H9 (cell line): ENCODE measurements around the gene GCNT3. TPM values are rescaled to one million over a fixed set of nuclear protein-coding genes. Genes with fewer than 3 reads are reported as not detected.
"Not testable (repeated sequence)": the region's sequence is repeated elsewhere in the genome, so short reads cannot be mapped to it uniquely, and the experiment has no call there.

Experiments
- DNase-seq: peaks from one replicate; pipeline ENCODE4 v3.0.0-alpha.2; 2017
- H2AFZ ChIP-seq: one replicate; pipeline ENCODE4 v1.6.1; 2013; ENCODE audit warnings: mild to moderate bottlenecking, low read length, control low read depth, moderate library complexity
- H2AK5ac ChIP-seq: 2 replicates; pipeline ENCODE4 v1.6.1; 2013; ENCODE audit warnings: low read length, control low read depth, mixed read lengths; ENCODE audit not compliant: insufficient read length
- H2BK120ac ChIP-seq: one replicate; pipeline ENCODE4 v1.6.1; 2013; ENCODE audit warnings: low read depth, mild to moderate bottlenecking, low read length, control low read depth, inconsistent platforms; ENCODE audit not compliant: poor library complexity, severe bottlenecking
- H2BK12ac ChIP-seq: 2 replicates; pipeline ENCODE4 v1.6.1; 2013; ENCODE audit warnings: low read length, control low read depth, mixed read lengths, low read depth; ENCODE audit not compliant: insufficient read length
- H2BK15ac ChIP-seq: 2 replicates; pipeline ENCODE4 v1.6.1; 2013; ENCODE audit warnings: low read depth, low read length, control low read depth
- H2BK20ac ChIP-seq: one replicate; pipeline ENCODE4 v1.6.1; 2013; ENCODE audit warnings: low read depth, mild to moderate bottlenecking, low read length, control low read depth, inconsistent platforms; ENCODE audit not compliant: poor library complexity, severe bottlenecking
- H2BK5ac ChIP-seq: 2 replicates; pipeline ENCODE4 v1.6.1; 2013; ENCODE audit warnings: low read length, control low read depth, mixed read lengths; ENCODE audit not compliant: insufficient read length
- H3K14ac ChIP-seq: 2 replicates; pipeline ENCODE4 v1.6.1; 2013; ENCODE audit warnings: low read length, control low read depth; ENCODE audit not compliant: insufficient read depth
- H3K18ac ChIP-seq: 2 replicates; pipeline ENCODE4 v1.6.1; 2013; ENCODE audit warnings: low read depth, mild to moderate bottlenecking, mixed read lengths, low read length, control low read depth; ENCODE audit not compliant: insufficient read length
- H3K23ac ChIP-seq: 2 replicates; pipeline ENCODE4 v1.6.1; 2013; ENCODE audit warnings: low read length, control low read depth, mixed read lengths, low read depth; ENCODE audit not compliant: insufficient read length
- H3K23me2 ChIP-seq: 2 replicates; pipeline ENCODE4 v1.6.1; 2013; ENCODE audit warnings: low read depth, mild to moderate bottlenecking, mixed read lengths, low read length, control low read depth; ENCODE audit not compliant: insufficient read length, poor library complexity, severe bottlenecking
- H3K27ac ChIP-seq: 2 replicates; pipeline ENCODE4 v1.5.1; 2013; ENCODE audit warnings: low read length, control low read depth, mixed read lengths, low read depth; ENCODE audit not compliant: insufficient read length
- H3K27me3 ChIP-seq: 2 replicates; pipeline ENCODE4 v1.6.1; 2013; ENCODE audit warnings: low read length, control low read depth, inconsistent platforms; ENCODE audit not compliant: insufficient read depth
- H3K4ac ChIP-seq: 2 replicates; pipeline ENCODE4 v1.6.1; 2013; ENCODE audit warnings: low read depth, mild to moderate bottlenecking, control low read depth, inconsistent platforms, low read length, moderate library complexity
- H3K4me1 ChIP-seq: 2 replicates; pipeline ENCODE4 v1.6.1; 2013; ENCODE audit warnings: low read length, control low read depth, inconsistent platforms; ENCODE audit not compliant: insufficient read depth
- H3K4me2 ChIP-seq: 2 replicates; pipeline ENCODE4 v1.6.1; 2013; ENCODE audit warnings: low read length, control low read depth, mixed read lengths; ENCODE audit not compliant: insufficient read length, insufficient read depth
- H3K56ac ChIP-seq: 2 replicates; pipeline ENCODE4 v1.6.1; 2013; ENCODE audit warnings: low read depth, mild to moderate bottlenecking, mixed read lengths, low read length, control low read depth; ENCODE audit not compliant: insufficient read length
- H3K79me1 ChIP-seq: 2 replicates; pipeline ENCODE4 v1.6.1; 2013; ENCODE audit warnings: low read depth, mild to moderate bottlenecking, moderate library complexity, low read length, control low read depth, inconsistent platforms; ENCODE audit not compliant: insufficient read depth, poor library complexity, severe bottlenecking
- H3K79me2 ChIP-seq: 2 replicates; pipeline ENCODE4 v1.6.1; 2013; ENCODE audit warnings: low read length, control low read depth, inconsistent platforms; ENCODE audit not compliant: insufficient read depth
- H3K9ac ChIP-seq: 2 replicates; pipeline ENCODE4 v1.6.1; 2013; ENCODE audit warnings: low read length, control low read depth, mixed read lengths; ENCODE audit not compliant: insufficient read length; ENCODE audit errors: extremely low read depth
- H3K9me3 ChIP-seq: one replicate; pipeline ENCODE4 v1.6.1; 2013; ENCODE audit warnings: low read depth, low read length, inconsistent platforms; ENCODE audit not compliant: control insufficient read depth
- H3T11ph ChIP-seq: one replicate; pipeline ENCODE4 v1.6.1; 2013; ENCODE audit warnings: mild to moderate bottlenecking, low read length, control low read depth, inconsistent platforms
- H4K20me1 ChIP-seq: one replicate; pipeline ENCODE4 v1.6.1; 2013; ENCODE audit not compliant: control insufficient read depth, insufficient read length, insufficient read depth
- H4K5ac ChIP-seq: 2 replicates; pipeline ENCODE4 v1.6.1; 2013; ENCODE audit warnings: low read depth, mild to moderate bottlenecking, mixed read lengths, low read length, control low read depth; ENCODE audit not compliant: insufficient read length
- H4K8ac ChIP-seq: replicated peaks from 2 replicates; pipeline ENCODE4 v1.6.1; 2013; ENCODE audit warnings: low read length, control low read depth, mixed read lengths, low read depth; ENCODE audit not compliant: insufficient read length
- H4K91ac ChIP-seq: 2 replicates; pipeline ENCODE4 v1.6.1; 2013; ENCODE audit warnings: low read depth, mild to moderate bottlenecking, moderate library complexity, mixed read lengths, low read length, control low read depth; ENCODE audit not compliant: insufficient read length
- H3K27ac Mint-ChIP-seq, 3 experiments: 2 replicates in 2 of 3; 3 replicates in 1 of 3; pipeline ENCODE4 v1.8.0; 2020 to 2021; ENCODE audit warnings: mixed read lengths in 3 of 3, mild to moderate bottlenecking in 1 of 3, moderate library complexity in 1 of 3
- H3K27me3 Mint-ChIP-seq: 2 replicates; pipeline ENCODE4 v1.8.0; 2021; ENCODE audit warnings: low read depth, mild to moderate bottlenecking, moderate library complexity, mixed read lengths
- H3K36me3 Mint-ChIP-seq, 3 experiments: 2 replicates in 2 of 3; 3 replicates in 1 of 3; pipeline ENCODE4 v1.8.0; 2020 to 2021; ENCODE audit warnings: low read depth in 3 of 3, mixed read lengths in 3 of 3; ENCODE audit not compliant: insufficient read depth in 1 of 3
- H3K4me1 Mint-ChIP-seq, 2 experiments: 2 replicates each; pipeline ENCODE4 v1.8.0; 2020; ENCODE audit warnings: mixed read lengths in 2 of 2
- H3K4me3 Mint-ChIP-seq, 2 experiments: 2 replicates in 1 of 2; 3 replicates in 1 of 2; pipeline ENCODE4 v1.8.0; 2020 to 2021; ENCODE audit warnings: mild to moderate bottlenecking in 2 of 2, mixed read lengths in 2 of 2, moderate library complexity in 1 of 2
- H3K9me3 Mint-ChIP-seq, 2 experiments: 2 replicates in 1 of 2; 3 replicates in 1 of 2; pipeline ENCODE4 v1.8.0; 2020; ENCODE audit warnings: mild to moderate bottlenecking in 2 of 2, mixed read lengths in 2 of 2, moderate library complexity in 1 of 2
- WGBS: extraction: QIAGEN DNeasy Blood & Tissue Kit; methylation state at CpG from one replicate; pipeline ENCODE4 v1.1.7; 2013; ENCODE audit warnings: missing lambda C conversion rate, low lambda C conversion rate, mixed read lengths; ENCODE audit not compliant: insufficient read length; ENCODE audit errors: extremely low coverage; 5-methylcytosine and 5-hydroxymethylcytosine counted together
- total RNA-seq: library from RNA; stranded (reverse); gene quantifications from 2 replicates; pipeline ENCODE4 v1.2.1, GENCODE V29; 2021
- TF ChIP-seq, protein P1 (sequence below): fragments of 200-600 bp; sonication (generic); conservative IDR thresholded peaks from 3 replicates; pipeline ENCODE4 v1.8.0; 2021; ENCODE audit warnings: antibody characterized with exemption, mild to moderate bottlenecking

Gene GCNT3
- total RNA-seq, 1 experiment from 2014 or later: not detected

GRCh38 chr15:59644756-59645155, 33.2 kb downstream of the GCNT3 start:
- Histone ChIP-seq H3K18ac (no peak overlapping the region), H3K23me2 (no peaks in the 10 kb centered on the region), H4K20me1 (no peaks in the 10 kb centered on the region), H3K79me1 (no peaks in the 10 kb centered on the region), H2AK5ac (no peak overlapping the region), H3K27me3 (no peaks in the 10 kb centered on the region), H3K79me2 (no peaks in the 10 kb centered on the region), H3K14ac (no peak overlapping the region), H2BK15ac (no peak overlapping the region), H2AFZ (no peak overlapping the region), H3K4me1 (no peaks in the 10 kb centered on the region), H3K9ac (no peak overlapping the region), H3K27ac (no peak overlapping the region), H3T11ph (no peak overlapping the region), H3K23ac (no peak overlapping the region), H3K9me3 (no peaks in the 10 kb centered on the region), H2BK5ac (no peak overlapping the region), H4K5ac (no peak overlapping the region), H2BK12ac (no peak overlapping the region), H3K4ac (no peak overlapping the region), H3K56ac (no peak overlapping the region), H2BK20ac (no peak overlapping the region), H3K4me2 (no peak overlapping the region), H4K8ac (no peak overlapping the region), H4K91ac (no peak overlapping the region), H2BK120ac (no peak overlapping the region)
- H3K4me1 Mint-ChIP-seq: no peaks in the 10 kb centered on the region
- no peak overlapping the region for H3K27ac Mint-ChIP-seq
- no peak for DNase-seq
- H3K4me3 Mint-ChIP-seq: no peak overlapping the region
- WGBS: no CpG with 5 or more reads among the region's 4 CpGs
- H3K27me3 Mint-ChIP-seq: no peaks in the 10 kb centered on the region
- H3K36me3 Mint-ChIP-seq: peaks cover 14 to 59% (median 32%) of the 10 kb centered on the region in 3 experiments; a peak in 6 of 7 replicates
- TF ChIP-seq, protein P1, sequence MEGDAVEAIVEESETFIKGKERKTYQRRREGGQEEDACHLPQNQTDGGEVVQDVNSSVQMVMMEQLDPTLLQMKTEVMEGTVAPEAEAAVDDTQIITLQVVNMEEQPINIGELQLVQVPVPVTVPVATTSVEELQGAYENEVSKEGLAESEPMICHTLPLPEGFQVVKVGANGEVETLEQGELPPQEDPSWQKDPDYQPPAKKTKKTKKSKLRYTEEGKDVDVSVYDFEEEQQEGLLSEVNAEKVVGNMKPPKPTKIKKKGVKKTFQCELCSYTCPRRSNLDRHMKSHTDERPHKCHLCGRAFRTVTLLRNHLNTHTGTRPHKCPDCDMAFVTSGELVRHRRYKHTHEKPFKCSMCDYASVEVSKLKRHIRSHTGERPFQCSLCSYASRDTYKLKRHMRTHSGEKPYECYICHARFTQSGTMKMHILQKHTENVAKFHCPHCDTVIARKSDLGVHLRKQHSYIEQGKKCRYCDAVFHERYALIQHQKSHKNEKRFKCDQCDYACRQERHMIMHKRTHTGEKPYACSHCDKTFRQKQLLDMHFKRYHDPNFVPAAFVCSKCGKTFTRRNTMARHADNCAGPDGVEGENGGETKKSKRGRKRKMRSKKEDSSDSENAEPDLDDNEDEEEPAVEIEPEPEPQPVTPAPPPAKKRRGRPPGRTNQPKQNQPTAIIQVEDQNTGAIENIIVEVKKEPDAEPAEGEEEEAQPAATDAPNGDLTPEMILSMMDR: no peak
- no peaks in the 10 kb centered on the region for H3K9me3 Mint-ChIP-seq

- H3K27me3 Mint-ChIP-seq, H2BK12ac ChIP-seq, H3K14ac ChIP-seq, H4K5ac ChIP-seq, H3K9ac ChIP-seq, H3K27me3 ChIP-seq, H3K4me1 Mint-ChIP-seq, H2AFZ ChIP-seq, H3K27ac Mint-ChIP-seq, H2BK20ac ChIP-seq, H4K8ac ChIP-seq, H3K4me3 Mint-ChIP-seq, H2BK15ac ChIP-seq, H3K9me3 ChIP-seq, H3K27ac ChIP-seq, DNase-seq, H4K91ac ChIP-seq, H3K4me2 ChIP-seq, H3K18ac ChIP-seq, H3K4me1 ChIP-seq, H2BK120ac ChIP-seq, H3K79me1 ChIP-seq, H4K20me1 ChIP-seq, H3K56ac ChIP-seq, H2BK5ac ChIP-seq, H3T11ph ChIP-seq, H3K79me2 ChIP-seq, H2AK5ac ChIP-seq, H3K23me2 ChIP-seq, H3K9me3 Mint-ChIP-seq, H3K23ac ChIP-seq, H3K4ac ChIP-seq: not testable (repeated sequence)
- no CpG with 5 or more reads among the region's 9 CpGs for WGBS
- peaks cover 22 to 59% (median 42%) of the 10 kb centered on the region in 3 experiments; a peak in 6 of 7 replicates for H3K36me3 Mint-ChIP-seq
These were observed 34.2 kb downstream of the GCNT3 start for GRCh38 chr15:59645812-59646211.
